Progenitor cell of endocrine pancreas (in vitro differentiated cells): Measurements from ENCODE around the gene DOCK2. TPM values are rescaled to one million over a fixed set of nuclear protein-coding genes. Genes with fewer than 3 reads are reported as not detected.
"Not testable (repeated sequence)": the region's sequence is repeated elsewhere in the genome, so short reads cannot be mapped to it uniquely, and the experiment has no call there.

Experiments
- DNase-seq: peaks from one replicate; pipeline ENCODE4 v3.0.0; 2021; ENCODE audit warnings: low spot score; ENCODE audit not compliant: unreplicated experiment
- H3K27ac Mint-ChIP-seq: 2 replicates; pipeline ENCODE4 v1.8.0; 2021; ENCODE audit warnings: mild to moderate bottlenecking, moderate library complexity, mixed read lengths
- H3K27me3 Mint-ChIP-seq: 2 replicates; pipeline ENCODE4 v1.8.0; 2021; ENCODE audit warnings: mixed read lengths
- H3K36me3 Mint-ChIP-seq: 2 replicates; pipeline ENCODE4 v1.8.0; 2022; ENCODE audit warnings: mixed read lengths; ENCODE audit not compliant: insufficient read depth
- H3K4me1 Mint-ChIP-seq: 2 replicates; pipeline ENCODE4 v1.8.0; 2021; ENCODE audit warnings: low read depth, mixed read lengths
- H3K4me3 Mint-ChIP-seq: 2 replicates; pipeline ENCODE4 v1.8.0; 2021; ENCODE audit warnings: low read depth, mild to moderate bottlenecking, moderate library complexity, mixed read lengths
- H3K9me3 Mint-ChIP-seq: 2 replicates; pipeline ENCODE4 v1.8.0; 2021; ENCODE audit warnings: low read depth, mixed read lengths
- total RNA-seq: library from RNA; stranded (reverse); gene quantifications from 2 replicates; pipeline ENCODE4 v1.2.1, GENCODE V29; 2021
- TF ChIP-seq, protein P1 (sequence below): fragments of 200-600 bp; sonication (generic); IDR thresholded peaks from one replicate; pipeline ENCODE4 v1.5.0; 2021; ENCODE audit warnings: antibody characterized with exemption, mild to moderate bottlenecking; ENCODE audit not compliant: unreplicated experiment

Gene DOCK2
- total RNA-seq, 1 donor from 2014 or later = not detected

DNA sequence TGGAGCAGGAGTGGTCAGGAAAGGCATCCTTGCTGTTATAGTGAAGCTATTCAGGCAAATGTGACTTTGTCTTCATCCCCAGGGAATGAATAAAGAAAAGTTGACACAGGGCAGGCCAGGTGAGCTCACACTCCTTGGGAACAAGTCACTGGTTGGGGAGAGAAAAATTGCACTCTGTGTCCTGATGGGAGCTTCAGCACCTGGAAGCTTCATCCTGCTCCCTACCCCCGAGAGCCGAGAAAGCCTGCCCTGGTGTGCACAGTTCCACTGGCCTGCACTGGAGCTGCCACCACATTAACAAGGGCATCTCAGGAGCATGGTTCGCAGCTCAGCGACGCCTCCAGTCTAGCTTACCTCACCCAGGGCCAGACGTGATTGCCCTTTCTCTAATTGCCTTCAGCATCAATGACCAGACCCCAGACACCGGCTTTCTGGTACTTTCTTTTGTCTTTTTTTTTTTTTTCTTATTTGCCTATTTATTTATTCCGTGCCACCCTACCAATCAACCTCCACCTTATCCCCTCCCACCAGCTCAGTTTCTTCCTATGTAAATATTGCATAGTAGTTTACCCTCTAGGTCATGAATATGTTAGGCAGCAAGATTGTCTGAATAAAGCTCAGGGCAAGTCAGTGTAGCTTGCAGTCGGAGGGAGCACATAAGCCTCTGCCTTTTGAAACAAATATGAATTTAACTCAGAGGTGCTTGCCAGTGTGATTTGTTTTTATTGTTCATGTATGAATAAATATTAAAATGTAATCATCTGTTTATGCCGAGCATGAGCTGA lies 87.4 kb downstream of the DOCK2 start:
- Mint-ChIP-seq H3K4me1 (no peaks in the 10 kb centered on the region), H3K9me3 (no peaks in the 10 kb centered on the region), H3K36me3 (no peaks in the 10 kb centered on the region), H3K27me3 (peaks cover 51% of the 10 kb centered on the region), H3K27ac (no peak overlapping the region), H3K4me3 (no peak overlapping the region)
- DNase-seq = no peak
- TF ChIP-seq, protein P1, sequence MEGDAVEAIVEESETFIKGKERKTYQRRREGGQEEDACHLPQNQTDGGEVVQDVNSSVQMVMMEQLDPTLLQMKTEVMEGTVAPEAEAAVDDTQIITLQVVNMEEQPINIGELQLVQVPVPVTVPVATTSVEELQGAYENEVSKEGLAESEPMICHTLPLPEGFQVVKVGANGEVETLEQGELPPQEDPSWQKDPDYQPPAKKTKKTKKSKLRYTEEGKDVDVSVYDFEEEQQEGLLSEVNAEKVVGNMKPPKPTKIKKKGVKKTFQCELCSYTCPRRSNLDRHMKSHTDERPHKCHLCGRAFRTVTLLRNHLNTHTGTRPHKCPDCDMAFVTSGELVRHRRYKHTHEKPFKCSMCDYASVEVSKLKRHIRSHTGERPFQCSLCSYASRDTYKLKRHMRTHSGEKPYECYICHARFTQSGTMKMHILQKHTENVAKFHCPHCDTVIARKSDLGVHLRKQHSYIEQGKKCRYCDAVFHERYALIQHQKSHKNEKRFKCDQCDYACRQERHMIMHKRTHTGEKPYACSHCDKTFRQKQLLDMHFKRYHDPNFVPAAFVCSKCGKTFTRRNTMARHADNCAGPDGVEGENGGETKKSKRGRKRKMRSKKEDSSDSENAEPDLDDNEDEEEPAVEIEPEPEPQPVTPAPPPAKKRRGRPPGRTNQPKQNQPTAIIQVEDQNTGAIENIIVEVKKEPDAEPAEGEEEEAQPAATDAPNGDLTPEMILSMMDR = no peak

GRCh38 chr5:169725665-169726064 lies 88.6 kb downstream of the DOCK2 start:
- H3K27me3 Mint-ChIP-seq = peaks cover 50% of the 10 kb centered on the region
- not testable (repeated sequence) for H3K4me1 Mint-ChIP-seq, H3K4me3 Mint-ChIP-seq, H3K36me3 Mint-ChIP-seq, H3K9me3 Mint-ChIP-seq, DNase-seq, H3K27ac Mint-ChIP-seq

DNA sequence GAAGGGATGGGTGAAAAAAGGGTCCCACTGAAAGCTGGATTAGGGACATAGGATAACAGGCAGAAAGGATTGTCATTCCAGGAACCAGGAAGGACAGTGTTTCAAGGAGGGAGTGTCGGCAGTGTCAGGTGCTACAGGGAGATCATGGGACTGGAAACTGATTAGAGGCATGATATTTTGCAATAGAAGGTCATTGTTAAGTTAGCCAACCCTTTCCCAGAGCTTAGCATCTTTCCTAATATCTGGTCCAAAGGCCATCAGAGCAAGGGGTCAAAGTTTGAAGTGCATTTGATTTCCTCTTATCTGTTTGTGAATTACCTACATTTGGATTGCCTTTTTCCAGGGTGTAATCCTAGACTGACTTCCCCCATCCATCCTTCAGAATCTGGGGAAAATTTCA lies 91.3 kb downstream of the DOCK2 start:
- TF ChIP-seq, protein P1 = no peak
- DNase-seq = no peak
- no peak overlapping the region for H3K4me3 Mint-ChIP-seq
- H3K27me3 Mint-ChIP-seq = peaks cover 48% of the 10 kb centered on the region
- peaks cover 2% of the 10 kb centered on the region for H3K9me3 Mint-ChIP-seq
- H3K27ac Mint-ChIP-seq = no peak overlapping the region
- H3K4me1 Mint-ChIP-seq = no peaks in the 10 kb centered on the region
- H3K36me3 Mint-ChIP-seq = no peaks in the 10 kb centered on the region

GRCh38 chr5:169731221-169731620 lies 94.1 kb downstream of the DOCK2 start:
- Mint-ChIP-seq H3K27ac (no peak overlapping the region), H3K9me3 (peaks cover 2% of the 10 kb centered on the region), H3K36me3 (no peaks in the 10 kb centered on the region), H3K4me3 (no peak overlapping the region), H3K4me1 (no peaks in the 10 kb centered on the region), H3K27me3 (peaks cover 56% of the 10 kb centered on the region)
- TF ChIP-seq, protein P1 = no peak
- no peak for DNase-seq

DNA sequence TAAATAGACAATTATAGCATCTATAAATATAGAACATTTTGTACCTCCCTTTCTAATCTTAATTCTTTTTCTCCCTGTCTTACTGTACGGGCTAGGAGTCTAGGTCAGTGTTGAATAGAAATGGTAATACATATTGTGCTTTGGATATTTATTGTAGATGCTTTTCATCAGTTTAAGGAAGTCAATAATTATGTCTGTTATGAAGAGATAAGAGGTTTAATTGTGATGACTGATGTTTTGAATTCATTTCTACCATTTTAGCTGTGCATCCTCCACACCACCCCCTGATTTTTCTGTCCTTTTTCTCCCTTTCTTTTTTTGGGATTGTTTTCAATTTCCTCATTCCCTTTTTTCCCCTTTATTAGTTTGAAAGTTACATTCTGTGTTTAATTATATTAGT lies 95.8 kb downstream of the DOCK2 start:
- TF ChIP-seq, protein P1 = no peak
- H3K36me3 Mint-ChIP-seq = no peaks in the 10 kb centered on the region
- no peak overlapping the region for H3K4me3 Mint-ChIP-seq
- no peaks in the 10 kb centered on the region for H3K4me1 Mint-ChIP-seq
- peaks cover 2% of the 10 kb centered on the region for H3K9me3 Mint-ChIP-seq
- peaks cover 62% of the 10 kb centered on the region for H3K27me3 Mint-ChIP-seq
- no peak overlapping the region for H3K27ac Mint-ChIP-seq
- no peak for DNase-seq

DNA sequence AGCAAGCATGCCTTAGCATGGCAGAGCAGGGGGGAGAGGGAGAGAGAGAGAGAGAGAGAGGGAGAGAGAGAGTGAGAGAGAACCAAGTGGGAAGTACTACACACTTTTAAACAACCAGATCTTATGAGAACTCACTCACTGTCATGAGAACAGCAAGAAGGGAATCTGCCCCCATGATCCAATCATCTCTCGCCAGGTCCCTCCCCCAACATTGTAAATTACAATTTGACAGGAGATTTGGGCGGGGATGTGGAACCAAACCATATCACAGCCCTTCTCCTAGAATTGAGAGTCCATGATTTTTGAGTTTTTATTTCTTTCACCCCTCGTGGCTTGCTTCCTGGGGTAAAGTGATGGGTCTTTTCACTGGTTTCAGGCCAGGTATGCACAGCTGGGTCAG lies 98.8 kb downstream of the DOCK2 start:
- H3K4me1 Mint-ChIP-seq = no peaks in the 10 kb centered on the region
- no peak overlapping the region for H3K27ac Mint-ChIP-seq
- DNase-seq = no peak
- no peak overlapping the region for H3K4me3 Mint-ChIP-seq
- TF ChIP-seq, protein P1 = no peak
- H3K27me3 Mint-ChIP-seq = peaks cover 71% of the 10 kb centered on the region
- no peaks in the 10 kb centered on the region for H3K36me3 Mint-ChIP-seq
- peaks cover 2% of the 10 kb centered on the region for H3K9me3 Mint-ChIP-seq
